Endothelial cell of umbilical vein (primary cell): Measurements from ENCODE around the gene GMPPA.

Source experiments
- CTCF ChIP-seq, 2 donors: IDR thresholded peaks; 1 replicate in 1 of 2; 2 replicates in 1 of 2; pipeline ENCODE4 v1.5.1; 2011; ENCODE audit warnings: low read length in 2 of 2, mild to moderate bottlenecking in 2 of 2, moderate library complexity in 2 of 2, control low read depth in 1 of 2, inconsistent platforms in 1 of 2, low read depth in 1 of 2; ENCODE audit not compliant: insufficient read depth in 1 of 2; ENCODE audit errors: extremely low read depth in 1 of 2
- POLR2A ChIP-seq: IDR thresholded peaks from 2 replicates; pipeline ENCODE4 v1.6.1; 2012; ENCODE audit warnings: low read depth, mild to moderate bottlenecking, control low read depth, low read length
- POLR2AphosphoS5 ChIP-seq: IDR thresholded peaks from 2 replicates; pipeline ENCODE4 v1.6.1; 2012; ENCODE audit warnings: low read depth, mild to moderate bottlenecking, control low read depth, low read length, moderate library complexity; ENCODE audit not compliant: insufficient read depth

- no peak for TF ChIP-seq CTCF (IDR thresholded peaks at IDR 0.05; ENCODE audit: extremely low read depth in 1 of 2, insufficient read depth in 1 of 2, low read depth in 1 of 2, low read length in 2 of 2)
- no peak for TF ChIP-seq POLR2A
- TF ChIP-seq POLR2AphosphoS5: no peak
These were observed 31.6 kb upstream of the GMPPA start for GRCh38 chr2:219466816-219467735.
